Ascending aorta (tissue), 2 donors: Measurements from ENCODE around the gene ARMC5. TPM values are rescaled to one million over a fixed set of nuclear protein-coding genes. Genes with fewer than 3 reads are reported as not detected.

Source experiments
- DNase-seq, 2 donors: peaks; one replicate each; pipeline ENCODE4 v3.0.0-alpha.2; 2019; ENCODE audit warnings: low spot score in 2 of 2
- H3K27ac ChIP-seq, 2 donors: fragments of 200-600 bp; sonication (generic); one replicate each; pipeline ENCODE4 v1.5.1; 2016 to 2017; ENCODE audit warnings: mild to moderate bottlenecking in 1 of 2
- H3K27me3 ChIP-seq: fragments of 200-600 bp; sonication (generic); one replicate; pipeline ENCODE4 v1.5.1; 2017
- H3K36me3 ChIP-seq, 2 donors: fragments of 200-600 bp; sonication (generic); one replicate each; pipeline ENCODE4 v1.5.1; 2016
- H3K4me1 ChIP-seq, 2 donors: fragments of 200-600 bp; sonication (generic); one replicate each; pipeline ENCODE4 v1.5.1; 2016 to 2017; ENCODE audit warnings: mild to moderate bottlenecking in 1 of 2
- H3K4me3 ChIP-seq, 2 donors: fragments of 200-600 bp; sonication (generic); one replicate each; pipeline ENCODE4 v1.5.1; 2016 to 2017; ENCODE audit warnings: mild to moderate bottlenecking in 1 of 2
- H3K9me3 ChIP-seq, 2 donors: fragments of 200-600 bp; sonication (generic); one replicate each; pipeline ENCODE4 v1.5.1; 2016
- intact Hi-C: fragments of 100-400 bp; cut with DNase I; formaldehyde crosslinking; loops from one replicate; pipeline ENCODE4 v1.15.1; 2023
- total RNA-seq: library from RNA; depleted of rRNA; stranded (reverse); fragments of >200 nt; gene quantifications from one replicate; pipeline ENCODE4 v1.1.0, GENCODE V29; 2016
- TF ChIP-seq, protein P1 (sequence below), 3 experiments: fragments of 200-600 bp in 2 of 3; fragments of 450-650 bp in 1 of 3; sonication (generic) in 2 of 3; IDR thresholded peaks; one replicate each; pipeline ENCODE4 v1.5.1; 2016 to 2019; ENCODE audit warnings: antibody characterized with exemption in 3 of 3, mild to moderate bottlenecking in 1 of 3, moderate library complexity in 1 of 3

The ARMC5 gene
- total RNA-seq, 1 donor from 2014 or later, result 10.0 TPM

DNA sequence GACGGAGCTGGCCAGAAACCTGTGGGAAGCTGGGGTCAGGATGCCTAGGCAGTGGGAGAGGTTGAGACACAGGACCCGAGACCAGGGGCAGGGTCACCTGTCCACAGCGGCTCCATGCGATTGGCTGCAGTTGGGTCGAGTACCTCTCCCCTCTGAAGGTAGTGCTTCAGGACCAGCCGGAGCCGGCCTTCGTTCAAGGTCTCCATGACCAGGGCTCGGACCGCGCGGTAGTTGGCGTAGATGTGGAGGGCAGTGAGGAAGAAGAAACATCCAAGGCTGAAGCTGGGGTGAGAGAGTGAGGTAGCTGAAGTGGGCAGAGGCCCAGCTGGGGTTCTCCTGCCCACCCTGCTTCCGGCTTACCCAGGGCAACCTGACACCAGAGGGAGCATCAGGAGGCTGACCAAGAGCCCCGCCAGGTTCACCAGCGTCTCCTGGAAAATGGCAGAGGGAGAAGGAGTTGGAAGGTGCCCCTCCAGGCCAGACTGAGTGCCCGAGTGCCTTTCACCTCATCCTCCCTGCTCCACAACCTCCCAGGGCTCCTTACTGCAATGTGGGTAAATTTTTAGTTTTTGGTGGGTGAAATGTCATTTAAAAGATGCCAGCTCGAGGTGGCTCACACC, 34.3 kb downstream of the ARMC5 start:
- intact Hi-C loops, result no loop called here
- Histone ChIP-seq H3K36me3 (peaks cover 51 to 76% of the 10 kb centered on the region in 2 donors), H3K9me3 (no peaks in the 10 kb centered on the region), H3K27ac (no peak overlapping the region), H3K4me3 (no peak overlapping the region), H3K27me3 (no peaks in the 10 kb centered on the region), H3K4me1 (peaks cover under 1 to 2% of the 10 kb centered on the region in 2 donors)
- no peak for DNase-seq
- TF ChIP-seq, protein P1, sequence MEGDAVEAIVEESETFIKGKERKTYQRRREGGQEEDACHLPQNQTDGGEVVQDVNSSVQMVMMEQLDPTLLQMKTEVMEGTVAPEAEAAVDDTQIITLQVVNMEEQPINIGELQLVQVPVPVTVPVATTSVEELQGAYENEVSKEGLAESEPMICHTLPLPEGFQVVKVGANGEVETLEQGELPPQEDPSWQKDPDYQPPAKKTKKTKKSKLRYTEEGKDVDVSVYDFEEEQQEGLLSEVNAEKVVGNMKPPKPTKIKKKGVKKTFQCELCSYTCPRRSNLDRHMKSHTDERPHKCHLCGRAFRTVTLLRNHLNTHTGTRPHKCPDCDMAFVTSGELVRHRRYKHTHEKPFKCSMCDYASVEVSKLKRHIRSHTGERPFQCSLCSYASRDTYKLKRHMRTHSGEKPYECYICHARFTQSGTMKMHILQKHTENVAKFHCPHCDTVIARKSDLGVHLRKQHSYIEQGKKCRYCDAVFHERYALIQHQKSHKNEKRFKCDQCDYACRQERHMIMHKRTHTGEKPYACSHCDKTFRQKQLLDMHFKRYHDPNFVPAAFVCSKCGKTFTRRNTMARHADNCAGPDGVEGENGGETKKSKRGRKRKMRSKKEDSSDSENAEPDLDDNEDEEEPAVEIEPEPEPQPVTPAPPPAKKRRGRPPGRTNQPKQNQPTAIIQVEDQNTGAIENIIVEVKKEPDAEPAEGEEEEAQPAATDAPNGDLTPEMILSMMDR (IDR thresholded peaks at IDR 0.05), result no peak

DNA sequence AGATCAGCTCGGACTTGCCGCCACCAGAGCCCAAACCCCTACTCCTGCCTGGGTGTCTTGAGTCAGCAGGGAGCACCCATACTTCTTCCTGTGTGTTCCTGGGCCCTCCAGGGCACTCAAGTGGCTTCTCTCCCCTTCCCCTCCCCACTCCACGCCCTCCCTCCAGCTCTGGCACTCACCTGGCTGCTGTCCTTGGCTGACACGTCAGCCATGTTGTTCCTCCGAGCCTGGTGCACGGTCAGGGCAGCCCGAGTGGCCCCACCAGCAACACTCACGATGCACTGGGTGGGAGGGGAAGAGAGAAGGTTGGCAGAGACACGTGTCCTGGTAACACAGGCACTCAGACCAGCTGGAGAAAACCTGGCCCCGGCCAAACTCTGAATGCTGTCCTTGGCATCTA, 37.4 kb downstream of the ARMC5 start:
- H3K4me1 ChIP-seq, result no peaks in the 10 kb centered on the region
- no peak overlapping the region for H3K4me3 ChIP-seq
- no peaks in the 10 kb centered on the region for H3K9me3 ChIP-seq
- TF ChIP-seq, protein P1 (IDR thresholded peaks at IDR 0.05), result no peak
- H3K36me3 ChIP-seq, result peaks cover 69 to 82% of the 10 kb centered on the region in 2 donors
- no peak overlapping the region for H3K27ac ChIP-seq
- intact Hi-C loops, result no loop called here
- no peaks in the 10 kb centered on the region for H3K27me3 ChIP-seq
- no peak for DNase-seq

DNA sequence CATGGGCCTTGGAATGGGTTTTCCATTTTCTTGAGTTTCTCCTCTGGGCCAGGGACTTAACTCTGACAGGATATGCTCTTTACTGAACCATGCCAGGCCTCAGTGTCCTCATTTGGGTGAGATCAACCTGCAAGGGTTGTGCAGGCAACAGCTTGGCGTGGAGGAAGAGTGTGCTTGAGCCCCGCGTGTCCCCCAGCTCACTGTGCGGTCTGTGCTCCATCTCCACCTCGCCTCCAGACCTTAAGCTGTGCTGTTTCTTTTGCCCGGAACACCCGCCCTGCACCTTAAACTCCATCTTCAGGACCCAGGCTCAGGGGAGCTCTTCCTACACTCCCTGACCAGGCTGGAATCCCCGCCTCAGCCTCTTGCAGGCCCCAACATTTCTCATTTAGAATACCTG, 39.2 kb downstream of the ARMC5 start:
- intact Hi-C loops, result no loop called here
- peaks cover 55 to 64% of the 10 kb centered on the region in 2 donors for H3K36me3 ChIP-seq

DNA sequence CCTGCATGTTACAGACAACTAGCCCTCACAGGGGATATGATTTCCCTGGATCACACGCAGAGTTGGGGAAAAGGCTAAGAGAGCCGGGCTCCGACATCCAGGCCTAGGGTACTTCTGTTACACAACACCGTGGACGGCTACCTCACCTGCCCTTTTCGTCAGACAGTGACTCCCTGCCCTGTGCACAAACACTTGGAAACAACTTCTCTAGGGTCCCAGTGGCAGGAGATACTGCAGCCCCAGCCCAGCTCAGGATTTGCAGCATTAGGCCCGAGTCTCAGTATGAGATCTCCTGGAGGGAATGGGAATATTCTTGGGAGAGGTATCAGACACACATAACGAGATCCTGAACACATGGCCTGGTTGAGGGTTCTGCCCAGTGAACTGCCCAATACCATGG, 40.6 kb downstream of the ARMC5 start:
- Histone ChIP-seq H3K36me3 (peaks cover 45 to 53% of the 10 kb centered on the region in 2 donors), H3K9me3 (no peaks in the 10 kb centered on the region), H3K27me3 (no peaks in the 10 kb centered on the region), H3K4me3 (no peak overlapping the region), H3K27ac (no peak overlapping the region), H3K4me1 (peaks cover 0 to 8% of the 10 kb centered on the region in 2 donors)
- intact Hi-C loops, result loop anchor here (10.0 kb wide), 1 partner anchor 375 kb away; the partner anchor contains the start of gene ZNF267
- no peak for DNase-seq
- TF ChIP-seq, protein P1 (IDR thresholded peaks at IDR 0.05), result no peak

More for the DNA sequence above, 39.2 kb downstream of the ARMC5 start:
- TF ChIP-seq, protein P1 (IDR thresholded peaks at IDR 0.05), result no peak
- Histone ChIP-seq H3K27ac (no peak overlapping the region), H3K27me3 (no peaks in the 10 kb centered on the region), H3K9me3 (no peaks in the 10 kb centered on the region), H3K4me1 (peaks cover 0 to 8% of the 10 kb centered on the region in 2 donors), H3K4me3 (no peak overlapping the region)
- no peak for DNase-seq

DNA sequence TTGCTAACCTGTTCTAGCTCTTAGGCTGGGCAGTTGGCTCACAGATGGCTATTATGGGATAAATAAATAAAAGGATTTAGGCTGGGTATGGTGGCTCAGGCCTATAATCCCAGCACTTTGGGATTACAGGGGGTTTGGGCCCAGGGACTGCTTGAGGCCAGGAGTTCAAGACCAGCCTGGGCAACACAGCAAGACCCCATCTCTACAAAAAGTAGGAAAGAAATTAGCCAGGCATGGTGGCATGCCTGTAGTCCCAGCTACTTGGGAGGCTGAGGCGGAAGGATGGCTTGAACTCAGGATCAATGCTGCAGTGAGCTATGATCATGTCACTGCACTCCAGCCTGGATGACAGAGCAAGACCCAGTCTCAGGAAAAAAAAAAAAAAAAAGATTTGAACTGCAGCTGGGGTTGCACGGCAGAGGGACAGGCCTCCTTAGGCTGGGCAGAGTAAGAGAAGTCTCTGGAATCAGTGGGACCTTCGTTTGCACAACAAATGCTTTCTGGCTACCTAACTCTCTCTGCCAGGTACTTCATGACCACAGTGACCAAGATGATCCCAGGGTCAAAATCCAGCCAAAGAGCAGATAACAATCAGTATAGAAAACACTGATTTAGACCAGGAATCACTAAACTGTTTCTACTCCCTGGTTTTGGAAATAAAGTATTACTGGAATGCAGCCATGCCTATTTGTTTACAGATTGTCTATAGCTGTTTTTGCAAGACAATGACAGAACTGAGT, 42.1 kb downstream of the ARMC5 start:
- H3K9me3 ChIP-seq, result no peaks in the 10 kb centered on the region
- no peak overlapping the region for H3K27ac ChIP-seq
- intact Hi-C loops, result loop anchor here (10.0 kb wide), 1 partner anchor 373 kb away; the partner anchor contains the start of gene ZNF267
- DNase-seq, result no peak
- no peaks in the 10 kb centered on the region for H3K27me3 ChIP-seq
- no peak overlapping the region for H3K4me3 ChIP-seq
- peaks cover under 1 to 10% of the 10 kb centered on the region in 2 donors for H3K4me1 ChIP-seq
- peaks cover 36 to 46% of the 10 kb centered on the region in 2 donors for H3K36me3 ChIP-seq
- TF ChIP-seq, protein P1 (IDR thresholded peaks at IDR 0.05), result no peak
